Stimulated activated CD8-positive, alpha-beta memory T cell treated with anti-CD3 and anti-CD28 coated beads, Interleukin-12 subunit alpha, Interleukin-12 subunit beta, amount 100 ng/mL, for 1 hour (primary cell): ENCODE data around the gene DCP2.

ENCODE experiments used
- DNase-seq: peaks from one replicate; pipeline ENCODE4 v3.0.0-alpha.2; 2020; ENCODE audit warnings: low read depth

The DCP2 gene

DNA sequence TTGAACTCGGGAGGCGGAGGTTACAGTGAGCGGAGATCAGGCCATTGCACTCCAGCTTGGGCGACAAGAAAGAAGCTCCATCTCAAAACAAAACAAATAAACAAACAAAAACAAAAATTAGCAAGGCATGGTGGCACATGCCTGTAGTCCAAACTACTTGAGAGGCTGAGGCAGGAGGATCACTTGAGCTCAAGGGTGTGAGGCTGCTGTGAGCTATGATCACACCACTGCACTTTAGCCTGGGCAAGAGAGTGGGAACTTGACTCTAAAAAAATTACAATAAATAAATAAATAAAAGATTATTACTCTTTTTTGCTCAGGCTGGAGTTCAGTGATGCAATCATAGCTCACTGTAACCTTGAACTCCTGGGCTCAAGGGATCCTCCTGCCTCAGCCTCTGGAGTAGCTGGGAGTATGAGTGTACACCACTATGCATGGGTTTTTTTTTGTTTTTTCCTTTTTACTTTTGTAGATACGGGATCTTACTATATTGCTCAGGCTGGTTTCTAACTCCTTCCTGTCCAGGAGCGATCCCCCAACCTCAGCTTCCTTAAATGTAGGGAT is 9.0 kb upstream of the DCP2 start:
- DNase-seq: no peak

GRCh38 chr5:112968411-112969106 is 8.0 kb upstream of the DCP2 start:
- DNase-seq: no peak

DNA sequence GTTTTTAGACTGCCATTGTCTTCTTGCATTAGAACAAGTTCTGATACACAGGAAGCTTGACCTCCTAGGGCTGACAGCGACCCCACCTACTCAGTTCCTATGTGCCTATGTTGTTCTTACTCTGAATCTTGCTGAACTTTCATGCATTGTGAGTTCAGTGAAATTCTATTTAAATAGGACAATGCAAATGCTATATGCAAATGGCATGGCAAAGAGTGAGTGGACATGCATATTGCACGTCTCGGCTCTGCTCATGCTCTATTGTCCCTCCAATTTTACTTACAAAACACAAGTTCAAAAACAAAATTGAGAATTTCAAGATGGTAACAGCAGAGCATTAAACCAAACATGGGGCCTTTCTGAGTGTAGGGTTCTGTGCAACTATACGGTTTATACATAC is 5.3 kb upstream of the DCP2 start:
- DNase-seq: no peak

GRCh38 chr5:112973036-112973435 is 3.6 kb upstream of the DCP2 start:
- DNase-seq: no peak

- DNase-seq: no peak
Observed at GRCh38 chr5:112973904-112974303, 2.7 kb upstream of the DCP2 start.

DNA sequence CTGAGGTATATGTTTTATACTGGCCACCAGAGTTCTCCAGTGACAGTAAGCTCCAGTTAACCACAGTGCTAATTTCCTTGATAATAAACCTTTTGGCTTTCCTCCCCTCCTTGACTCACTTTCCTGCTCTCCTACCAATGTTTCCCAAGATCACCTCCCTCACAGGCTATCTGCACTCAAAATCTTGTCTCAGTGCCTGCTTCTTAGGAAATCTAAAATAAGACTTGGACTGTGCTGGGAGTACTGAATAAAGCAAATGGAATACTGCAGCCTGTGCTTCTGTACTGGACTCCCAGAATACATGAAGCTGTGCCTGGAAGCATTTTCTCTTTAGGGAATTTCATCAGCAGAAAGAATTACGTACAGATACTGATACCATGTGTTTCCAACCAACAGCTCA is 1.7 kb upstream of the DCP2 start:
- no peak for DNase-seq

DNA sequence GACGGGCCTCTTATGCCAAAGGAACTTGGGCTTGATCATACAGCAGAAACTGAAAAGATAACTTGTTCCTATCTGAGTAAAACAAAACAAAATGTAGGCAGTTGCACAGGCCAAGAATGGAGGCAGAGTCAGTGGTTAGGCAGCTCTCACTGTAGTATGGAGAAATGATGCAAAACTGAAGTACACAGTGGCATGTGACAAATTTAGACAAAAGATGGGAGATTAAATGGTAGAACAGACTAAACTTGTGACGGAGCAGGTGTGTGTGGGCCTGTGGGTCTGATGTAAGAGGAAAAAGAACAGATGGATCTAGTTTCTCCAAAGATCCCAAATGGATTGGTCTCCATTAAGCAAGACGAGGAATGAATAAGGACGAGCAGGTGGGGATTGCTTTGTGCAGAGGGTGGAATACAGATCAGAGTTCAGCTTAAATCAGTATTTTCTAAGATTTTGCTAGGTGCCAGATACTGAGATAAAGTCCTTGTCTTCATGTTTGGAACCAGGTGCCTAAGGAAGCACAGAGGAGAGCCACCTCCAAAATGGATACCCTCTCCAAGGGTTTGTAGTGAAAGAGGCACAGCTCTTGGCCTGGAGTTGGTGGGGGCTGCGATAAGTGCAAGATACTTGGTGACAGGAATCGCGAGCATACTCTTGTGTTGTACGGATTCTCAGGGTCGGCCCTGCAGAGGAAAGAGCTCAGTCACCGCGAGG is 722 bp upstream of the DCP2 start:
- no peak for DNase-seq

DNA sequence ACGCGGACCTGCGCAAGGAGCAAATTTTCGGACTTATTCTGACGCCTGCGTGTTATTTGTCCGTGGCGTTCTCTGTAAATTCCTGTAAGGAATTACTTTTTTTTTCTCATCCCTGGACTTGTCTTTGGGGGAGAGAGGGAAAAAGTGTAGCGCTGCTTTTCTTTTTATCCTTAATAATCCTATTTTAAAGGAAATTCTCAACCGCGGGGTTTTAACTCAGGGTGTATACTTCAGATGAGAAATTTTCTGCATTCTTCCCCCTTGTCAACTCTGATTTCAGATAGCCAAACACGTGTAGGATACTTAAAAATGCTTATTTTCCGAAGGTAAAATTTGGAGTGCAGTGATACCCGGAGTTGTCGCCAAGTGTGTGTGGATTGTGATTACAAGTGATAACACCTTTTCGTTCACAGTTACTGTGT is 853 bp downstream of the DCP2 start:
- no peak for DNase-seq

- no peak for DNase-seq
Observed at GRCh38 chr5:112978836-112979235, 2.2 kb downstream of the DCP2 start.

GRCh38 chr5:112979723-112980122 is 3.1 kb downstream of the DCP2 start:
- DNase-seq: no peak

GRCh38 chr5:112983363-112983762 is 6.8 kb downstream of the DCP2 start:
- no peak for DNase-seq

DNA sequence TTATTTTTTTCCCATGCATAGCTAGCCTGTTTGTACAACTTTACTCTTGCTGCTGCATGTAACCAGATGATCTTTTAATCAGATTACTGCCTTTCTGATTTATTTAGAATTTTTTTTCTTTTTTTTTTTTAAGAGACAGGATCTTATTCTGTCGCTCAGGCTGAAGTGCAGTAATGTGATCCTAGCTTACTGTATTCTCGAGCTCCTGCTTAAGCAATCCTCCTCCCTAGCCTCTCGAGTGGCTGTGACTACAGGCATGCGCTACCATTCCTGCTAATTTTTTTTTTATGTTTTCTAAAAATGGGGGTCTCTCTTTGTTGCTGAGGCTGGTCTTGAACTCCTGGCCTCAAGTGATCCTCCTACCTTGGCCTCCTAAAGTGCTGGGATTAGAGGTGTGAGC is 9.6 kb downstream of the DCP2 start:
- no peak for DNase-seq

GRCh38 chr5:112995764-112996618 is 19.4 kb downstream of the DCP2 start:
- DNase-seq: peak; percentile 64

DNA sequence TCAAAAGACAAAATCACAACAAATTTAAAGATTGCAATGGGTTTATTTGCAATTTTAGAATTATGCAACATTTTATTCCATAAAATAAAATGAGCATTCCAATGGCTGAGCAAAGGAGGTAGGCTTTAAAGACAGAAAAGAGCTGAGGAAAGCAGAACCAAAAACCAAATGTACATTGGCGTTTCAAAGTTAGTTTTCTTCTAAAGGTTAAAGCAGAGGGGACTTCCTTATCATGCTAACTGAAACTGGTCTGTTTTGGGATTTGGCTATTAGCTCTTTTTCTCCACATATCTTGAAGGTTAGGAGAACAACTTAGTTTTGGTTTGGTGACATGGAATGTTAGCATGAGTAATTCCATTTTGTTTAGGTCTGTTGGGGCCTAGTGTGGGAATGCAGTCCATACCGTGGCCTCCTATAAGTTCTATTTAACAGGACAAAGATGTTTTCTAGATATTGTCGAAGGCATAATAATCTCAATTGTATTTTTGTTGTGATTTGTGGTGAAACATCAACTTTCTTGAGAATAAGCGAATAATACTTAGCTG is 20.3 kb downstream of the DCP2 start:
- DNase-seq: no peak

DNA sequence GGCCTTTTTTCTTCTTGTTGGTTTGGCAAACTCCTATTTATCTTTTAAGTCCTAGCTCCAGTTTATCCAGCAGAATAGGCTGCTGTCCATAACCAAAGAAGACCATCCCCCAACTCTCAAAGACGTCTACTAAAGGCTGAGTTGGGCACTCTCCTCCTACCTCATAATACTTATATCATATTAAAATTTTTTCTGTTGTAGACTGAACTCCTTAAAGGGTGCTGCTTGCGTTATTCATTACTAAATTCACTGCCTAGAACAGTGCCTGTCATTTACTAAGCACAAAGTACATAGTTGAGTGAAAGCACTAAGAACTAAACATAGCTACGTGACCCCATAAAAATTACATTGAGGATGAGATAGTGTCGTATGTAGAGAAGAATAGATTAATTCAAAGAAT is 21.7 kb downstream of the DCP2 start:
- no peak for DNase-seq

- no peak for DNase-seq
Observed at GRCh38 chr5:113000466-113000865, 23.9 kb downstream of the DCP2 start.

DNA sequence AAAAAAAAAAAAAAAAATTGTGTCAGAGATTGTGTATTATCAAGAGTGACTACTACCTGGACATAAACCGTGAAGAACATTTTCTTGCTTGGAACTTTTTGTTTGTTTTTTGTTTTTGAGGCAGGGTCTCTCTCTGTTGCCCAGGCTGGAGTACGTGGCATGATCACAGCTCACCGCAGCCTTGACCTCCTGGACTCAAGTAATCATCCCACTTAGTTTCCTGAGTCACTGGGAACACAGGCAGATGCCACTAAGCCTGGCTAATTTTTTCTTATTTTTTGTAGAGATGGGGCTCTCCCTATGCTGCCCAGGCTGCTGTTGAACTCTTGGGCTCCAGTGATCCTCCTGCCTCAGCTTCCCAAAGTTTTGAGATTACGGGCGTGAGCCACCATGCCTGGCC is 25.8 kb downstream of the DCP2 start:
- no peak for DNase-seq

- no peak for DNase-seq
Observed at GRCh38 chr5:113003763-113004162, 27.2 kb downstream of the DCP2 start.

DNA sequence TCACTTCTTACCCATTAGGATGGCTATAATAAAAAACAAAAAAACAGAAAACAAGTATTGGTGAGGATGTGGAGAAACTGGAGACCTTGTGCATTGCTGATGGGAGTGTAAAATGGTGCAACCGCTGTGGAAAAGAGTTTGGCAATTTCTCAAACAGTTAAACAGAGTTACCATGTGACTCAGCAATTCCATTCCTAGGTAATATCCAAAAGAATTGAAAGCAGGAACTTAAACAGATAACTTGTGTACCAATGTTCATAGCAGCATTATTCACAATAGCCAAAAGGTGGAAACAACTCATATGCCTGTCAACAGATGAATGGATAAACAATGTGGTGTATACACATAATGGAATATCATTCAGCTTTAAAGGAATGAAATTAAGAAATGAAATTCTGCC is 28.9 kb downstream of the DCP2 start:
- no peak for DNase-seq

GRCh38 chr5:113017881-113018635 is 41.5 kb downstream of the DCP2 start:
- DNase-seq: no peak

DNA sequence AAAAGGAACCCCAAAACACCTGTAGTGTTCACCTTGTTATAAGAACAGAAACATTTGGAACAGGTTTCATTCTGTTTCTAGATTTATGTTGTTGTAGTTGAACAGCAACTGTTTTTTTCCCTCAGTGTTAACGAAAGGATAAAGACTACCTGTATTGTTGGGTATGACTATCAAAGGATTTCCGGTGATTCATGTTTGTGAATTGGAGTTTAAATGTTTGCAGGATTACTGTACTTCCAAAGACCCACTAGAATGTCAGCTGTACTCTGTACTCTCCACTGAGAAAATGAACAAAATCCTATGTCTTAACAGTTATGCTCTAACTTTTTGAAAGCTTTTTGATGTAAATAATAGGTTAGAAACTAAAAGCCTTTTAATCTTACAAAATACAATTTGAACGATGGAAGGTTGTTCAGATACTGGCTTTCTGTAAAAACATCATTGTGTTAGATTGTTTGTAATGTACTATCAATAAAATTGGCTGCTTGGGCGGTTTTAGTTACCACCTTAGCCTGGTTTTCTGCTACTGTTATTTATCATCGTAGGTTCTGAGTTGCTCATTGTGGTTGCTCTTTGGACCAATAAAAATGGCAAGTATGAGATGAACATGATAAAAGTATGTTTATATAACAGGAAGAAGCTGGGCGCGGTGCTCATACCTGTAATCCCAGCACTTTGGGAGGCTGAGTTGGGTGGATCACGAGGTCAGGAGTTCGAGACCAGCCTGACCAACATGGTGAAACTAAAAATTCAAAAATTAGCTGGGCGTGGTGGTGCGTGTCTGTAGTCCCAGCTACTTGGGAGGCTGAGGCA is 44.1 kb downstream of the DCP2 start:
- no peak for DNase-seq
